Measurements from ENCODE around the gene DRG2.

Gene DRG2

GRCh38 chr17:18117982-18118975, 30.5 kb downstream of the DRG2 start:
- no peak for DNase-seq

- no peak for DNase-seq
These were observed 31.5 kb downstream of the DRG2 start for GRCh38 chr17:18119166-18119745.

- no peak for DNase-seq
These were observed 32.2 kb downstream of the DRG2 start for GRCh38 chr17:18119938-18120337.

- DNase-seq = no peak
These were observed 32.8 kb downstream of the DRG2 start for GRCh38 chr17:18120461-18121017.

- DNase-seq = no peak
These were observed 33.6 kb downstream of the DRG2 start for GRCh38 chr17:18121144-18121910.

- no peak for DNase-seq
These were observed 35.4 kb downstream of the DRG2 start for GRCh38 chr17:18122990-18123753.

- DNase-seq = no peak
These were observed 36.8 kb downstream of the DRG2 start for GRCh38 chr17:18124345-18125126.

- no peak for DNase-seq
These were observed 41.3 kb downstream of the DRG2 start for GRCh38 chr17:18129041-18129502.

GRCh38 chr17:18132711-18133110, 45.0 kb downstream of the DRG2 start:
- DNase-seq = no peak

GRCh38 chr17:18136357-18136756, 48.6 kb downstream of the DRG2 start:
- no peak for DNase-seq

- DNase-seq = no peak
These were observed 50.5 kb downstream of the DRG2 start for GRCh38 chr17:18138065-18138749.

GRCh38 chr17:18139092-18139491, 51.3 kb downstream of the DRG2 start:
- no peak for DNase-seq

- DNase-seq = no peak
These were observed 51.8 kb downstream of the DRG2 start for GRCh38 chr17:18139498-18139897.

- no peak for DNase-seq
These were observed 52.2 kb downstream of the DRG2 start for GRCh38 chr17:18139949-18140348.

- DNase-seq = no peak
These were observed 52.9 kb downstream of the DRG2 start for GRCh38 chr17:18140648-18141047.

GRCh38 chr17:18141210-18141803, 53.6 kb downstream of the DRG2 start:
- peak; percentile 15 to 35 for DNase-seq

- no peak for DNase-seq
These were observed 54.7 kb downstream of the DRG2 start for GRCh38 chr17:18142417-18142816.

- peak; percentile 7 to 16 for DNase-seq
These were observed 55.5 kb downstream of the DRG2 start for GRCh38 chr17:18143044-18143936.

- DNase-seq = no peak
These were observed 56.5 kb downstream of the DRG2 start for GRCh38 chr17:18144261-18144660.

All from activated CD4-positive, alpha-beta T cell treated with anti-CD3 and anti-CD28 coated beads, Interleukin-2, amount 50 U/mL, for 48 hours (primary cell).